ENCODE data around the gene FBXL22. TPM values are rescaled to one million over a fixed set of nuclear protein-coding genes. Genes with fewer than 3 reads are reported as not detected.

Gene FBXL22
- total RNA-seq, 1 experiment from 2014 or later = 2.0 TPM

DNA sequence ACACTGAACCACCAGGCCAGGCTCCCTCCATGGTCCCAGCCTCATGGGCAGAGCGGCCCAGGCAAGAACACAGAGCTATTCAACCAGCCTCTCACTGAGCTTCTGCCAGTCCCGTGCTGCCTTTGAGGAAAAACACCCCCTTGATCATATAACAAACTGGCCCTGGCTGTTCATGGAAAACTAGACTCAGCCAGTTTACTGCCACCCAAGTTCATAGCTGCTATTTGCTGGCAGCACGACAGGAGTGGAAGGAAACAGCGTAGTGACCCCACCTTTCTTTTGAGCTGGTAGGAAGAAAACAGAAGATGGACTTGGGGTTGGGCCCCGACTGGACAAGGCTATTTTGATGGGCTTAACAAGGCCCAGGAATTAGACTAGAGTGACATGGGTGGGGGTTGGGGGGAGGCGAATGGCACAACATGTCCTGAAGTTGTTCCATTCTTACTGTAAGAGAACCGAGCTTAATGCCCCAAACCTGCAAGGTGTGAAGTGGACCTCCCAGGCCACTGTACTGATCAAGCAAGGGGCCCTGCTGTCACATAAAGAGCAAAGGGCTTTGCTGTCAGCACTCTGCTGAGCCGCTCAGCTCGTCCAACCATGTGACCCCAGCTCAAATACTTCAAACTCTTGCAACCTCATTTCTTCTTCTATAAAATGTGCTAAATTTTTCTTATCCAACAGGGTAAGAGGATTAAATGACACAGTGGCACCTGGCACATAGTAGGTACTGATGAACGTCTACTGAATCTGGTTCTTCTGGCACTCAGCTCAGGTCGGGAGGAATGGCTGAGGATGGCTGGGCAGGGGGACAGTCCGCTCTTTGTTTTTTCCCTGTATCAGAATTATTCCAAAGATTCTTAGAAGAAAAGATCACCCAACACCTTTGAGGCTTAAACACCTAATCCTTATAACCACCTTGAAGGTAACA lies 1.6 kb downstream of the FBXL22 start:
- H3K4me3 ChIP-seq (ENCODE audit: low read length) = peak overlapping the region; percentile 83
- no peaks in the 10 kb centered on the region for H3K9me3 ChIP-seq (ENCODE audit: low read length)
- no TSS peak for BruUV-seq (replicated peaks)
- peak overlapping the region; percentile 99 for H3K4me2 ChIP-seq (ENCODE audit: low read length)
- H3F3A ChIP-seq (ENCODE audit: low read length, unreplicated experiment) = no peaks in the 10 kb centered on the region
- no peaks in the 10 kb centered on the region for H3K27me3 ChIP-seq (ENCODE audit: low read length)
- H3K4me1 ChIP-seq (ENCODE audit: insufficient read depth, low read length) = peaks cover 7% of the 10 kb centered on the region; the same call in 1 of the 2 replicates
- ATAC-seq = no peak
- ChIA-PET POLR2A (ENCODE audit: unreplicated experiment) (interaction anchor here (0.6 to 0.9 kb wide), 3 partner anchors 47 to 137 kb away, joined by 3 to 5 read pairs (median 4); no protein-coding TSS in a partner anchor), CTCF (interaction anchor here (0.6 to 1.4 kb wide), 6 partner anchors 11 to 473 kb away, joined by 3 to 4 read pairs (median 3); no protein-coding TSS in a partner anchor)
- no peak overlapping the region for H3K27ac ChIP-seq (ENCODE audit: low read length)
- DNase-seq = no peak
- H2AFZ ChIP-seq (ENCODE audit: low read length) = peak overlapping the region; percentile 73; the same call in 1 of the 2 replicates
- H3K9me2 ChIP-seq (replicated peaks; ENCODE audit: low read length) = no peaks in the 10 kb centered on the region
- intact Hi-C loops (cut with micrococcal nuclease) = loop anchor here (1.0 to 5.0 kb wide), 3 partner anchors 131 to 311 kb away; no protein-coding TSS in a partner anchor
- H3K9ac ChIP-seq (ENCODE audit: low read length) = no peak overlapping the region
- peaks cover 6% of the 10 kb centered on the region for H3K79me2 ChIP-seq (ENCODE audit: low read length)
- H4K20me1 ChIP-seq (ENCODE audit: low read length) = no peaks in the 10 kb centered on the region
- H3K36me3 ChIP-seq (ENCODE audit: low read depth, low read length) = no peaks in the 10 kb centered on the region
- TF ChIP-seq EZH2 (IDR thresholded peaks at IDR 0.05; ENCODE audit: low read length, unreplicated experiment) (no peak), EZH2phosphoT487 (IDR thresholded peaks at IDR 0.05; ENCODE audit: borderline replicate concordance, low read length) (no peak)
- TF ChIP-seq, protein P1, sequence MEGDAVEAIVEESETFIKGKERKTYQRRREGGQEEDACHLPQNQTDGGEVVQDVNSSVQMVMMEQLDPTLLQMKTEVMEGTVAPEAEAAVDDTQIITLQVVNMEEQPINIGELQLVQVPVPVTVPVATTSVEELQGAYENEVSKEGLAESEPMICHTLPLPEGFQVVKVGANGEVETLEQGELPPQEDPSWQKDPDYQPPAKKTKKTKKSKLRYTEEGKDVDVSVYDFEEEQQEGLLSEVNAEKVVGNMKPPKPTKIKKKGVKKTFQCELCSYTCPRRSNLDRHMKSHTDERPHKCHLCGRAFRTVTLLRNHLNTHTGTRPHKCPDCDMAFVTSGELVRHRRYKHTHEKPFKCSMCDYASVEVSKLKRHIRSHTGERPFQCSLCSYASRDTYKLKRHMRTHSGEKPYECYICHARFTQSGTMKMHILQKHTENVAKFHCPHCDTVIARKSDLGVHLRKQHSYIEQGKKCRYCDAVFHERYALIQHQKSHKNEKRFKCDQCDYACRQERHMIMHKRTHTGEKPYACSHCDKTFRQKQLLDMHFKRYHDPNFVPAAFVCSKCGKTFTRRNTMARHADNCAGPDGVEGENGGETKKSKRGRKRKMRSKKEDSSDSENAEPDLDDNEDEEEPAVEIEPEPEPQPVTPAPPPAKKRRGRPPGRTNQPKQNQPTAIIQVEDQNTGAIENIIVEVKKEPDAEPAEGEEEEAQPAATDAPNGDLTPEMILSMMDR (conservative IDR thresholded peaks at IDR 0.05; ENCODE audit: low read depth, low read length) = no peak

DNA sequence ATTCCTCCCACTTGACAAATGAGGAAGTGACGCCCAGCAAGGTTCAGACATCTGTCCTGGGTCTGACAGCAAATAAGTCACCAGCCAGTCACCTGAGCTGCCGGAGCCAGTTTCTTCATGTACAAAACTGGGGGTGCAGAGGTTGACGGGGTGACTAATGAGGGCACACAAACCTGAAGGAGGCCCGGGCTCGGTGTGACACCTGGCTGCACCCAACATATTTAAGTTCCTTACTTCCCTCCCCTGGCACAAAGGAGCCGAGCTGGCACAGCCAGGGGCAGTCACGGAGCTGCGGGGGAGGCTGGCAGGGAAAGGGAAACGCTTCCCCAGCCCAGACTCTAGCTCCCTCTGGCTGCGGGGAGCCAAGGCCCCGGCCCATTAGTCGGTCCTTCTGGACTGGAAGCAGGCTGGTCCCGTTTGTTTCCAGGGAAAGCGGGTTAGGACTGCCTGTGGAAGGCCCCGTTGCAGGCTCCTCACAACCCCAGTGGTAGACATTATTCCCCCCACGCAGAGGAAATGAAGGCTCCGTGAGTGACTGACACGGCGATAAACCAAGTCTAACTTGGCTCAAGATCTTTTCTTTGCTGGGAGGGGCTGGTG lies 2.3 kb downstream of the FBXL22 start:
- Histone ChIP-seq H3F3A (ENCODE audit: low read length, unreplicated experiment) (no peaks in the 10 kb centered on the region), H3K9ac (ENCODE audit: low read length) (peak overlapping the region; percentile 75), H3K4me3 (ENCODE audit: low read length) (peak overlapping the region; percentile 83), H3K4me2 (ENCODE audit: low read length) (peak overlapping the region; percentile 99), H3K9me3 (ENCODE audit: low read length) (no peaks in the 10 kb centered on the region), H4K20me1 (ENCODE audit: low read length) (no peaks in the 10 kb centered on the region), H3K27ac (ENCODE audit: low read length) (peak overlapping the region; percentile 5; the same call in 1 of the 2 replicates), H3K4me1 (ENCODE audit: insufficient read depth, low read length) (peaks cover 7% of the 10 kb centered on the region; the same call in 1 of the 2 replicates), H3K9me2 (replicated peaks; ENCODE audit: low read length) (no peaks in the 10 kb centered on the region), H3K79me2 (ENCODE audit: low read length) (peaks cover 6% of the 10 kb centered on the region), H2AFZ (ENCODE audit: low read length) (peak overlapping the region; percentile 73; the same call in 1 of the 2 replicates), H3K27me3 (ENCODE audit: low read length) (no peaks in the 10 kb centered on the region), H3K36me3 (ENCODE audit: low read depth, low read length) (no peaks in the 10 kb centered on the region)
- peak; percentile 48 for ATAC-seq
- POLR2A ChIA-PET (ENCODE audit: unreplicated experiment) = interaction anchor here (0.6 to 0.9 kb wide), 3 partner anchors 94 to 137 kb away, joined by 3 to 5 read pairs (median 3); no protein-coding TSS in a partner anchor
- CTCF ChIA-PET = interaction anchor here (0.7 to 1.4 kb wide), 5 partner anchors 10 to 472 kb away, joined by 3 to 4 read pairs (median 3); no protein-coding TSS in a partner anchor
- BruUV-seq (replicated peaks) = no TSS peak
- peak; percentile 69 for DNase-seq
- intact Hi-C loops (cut with micrococcal nuclease) = loop anchor here (1.0 to 5.0 kb wide), 3 partner anchors 132 to 312 kb away; no protein-coding TSS in a partner anchor
- TF ChIP-seq EZH2phosphoT487 (IDR thresholded peaks at IDR 0.05; ENCODE audit: borderline replicate concordance, low read length) = no peak
- TF ChIP-seq, protein P1 (conservative IDR thresholded peaks at IDR 0.05; ENCODE audit: low read depth, low read length) = peak; percentile 77

Data from PC-3 (cell line).